NCI-H128 (cell line): Measurements from ENCODE around the gene CPED1.
"Not testable (repeated sequence)": the region's sequence is repeated elsewhere in the genome, so short reads cannot be mapped to it uniquely, and the experiment has no call there.

ENCODE experiments used
- DNase-seq: peaks from one replicate; lab custom pipeline; 2025; ENCODE audit not compliant: unreplicated experiment; lab: John Stamatoyannopoulos, UW

Gene CPED1

DNA sequence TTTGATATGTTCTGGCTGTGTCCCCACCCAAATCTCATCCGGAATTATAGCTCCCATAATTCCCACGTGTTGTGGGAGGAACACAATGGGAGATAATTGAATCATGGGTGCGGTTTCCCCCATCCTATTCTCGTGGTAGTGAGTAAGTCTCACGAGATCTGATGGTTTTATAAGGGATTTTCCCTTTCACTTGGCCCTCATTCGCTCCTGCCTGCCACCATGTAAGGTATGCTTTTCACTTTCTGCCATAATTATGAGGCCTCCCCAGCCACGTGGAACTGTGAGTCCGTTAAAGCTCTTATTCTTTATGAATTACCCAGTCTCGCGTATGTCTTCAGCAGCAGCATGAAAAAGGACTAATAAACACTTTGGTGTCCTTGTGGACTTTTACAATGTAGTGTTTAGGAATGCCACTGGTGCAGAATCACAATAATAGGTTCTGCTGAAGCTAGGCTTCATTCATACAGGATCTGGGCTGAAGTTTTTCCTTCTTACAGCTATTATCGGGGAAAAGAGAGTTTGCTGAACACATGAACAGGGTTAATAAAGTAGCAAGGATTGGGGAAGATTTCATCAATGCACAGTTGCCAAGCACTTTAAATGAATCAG is 74.3 kb downstream of the CPED1 start:
- DNase-seq = no peak

DNA sequence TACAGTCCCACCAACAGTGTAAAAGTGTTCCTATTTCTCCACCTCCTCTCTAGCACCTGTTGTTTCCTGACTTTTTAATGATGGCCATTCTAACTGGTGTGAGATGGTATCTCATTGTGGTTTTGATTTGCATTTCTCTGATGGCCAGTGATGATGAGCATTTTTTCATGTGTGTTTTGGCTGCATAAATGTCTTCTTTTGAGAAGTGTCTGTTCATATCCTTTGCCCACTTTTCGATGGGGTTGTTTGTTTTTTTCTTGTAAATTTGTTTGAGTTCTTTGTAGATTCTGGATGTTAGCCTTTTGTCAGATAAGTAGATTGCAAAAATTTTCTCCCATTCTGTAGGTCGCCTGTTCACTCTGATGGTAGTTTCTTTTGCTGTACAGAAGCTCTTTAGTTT is 79.2 kb downstream of the CPED1 start:
- not testable (repeated sequence) for DNase-seq

DNA sequence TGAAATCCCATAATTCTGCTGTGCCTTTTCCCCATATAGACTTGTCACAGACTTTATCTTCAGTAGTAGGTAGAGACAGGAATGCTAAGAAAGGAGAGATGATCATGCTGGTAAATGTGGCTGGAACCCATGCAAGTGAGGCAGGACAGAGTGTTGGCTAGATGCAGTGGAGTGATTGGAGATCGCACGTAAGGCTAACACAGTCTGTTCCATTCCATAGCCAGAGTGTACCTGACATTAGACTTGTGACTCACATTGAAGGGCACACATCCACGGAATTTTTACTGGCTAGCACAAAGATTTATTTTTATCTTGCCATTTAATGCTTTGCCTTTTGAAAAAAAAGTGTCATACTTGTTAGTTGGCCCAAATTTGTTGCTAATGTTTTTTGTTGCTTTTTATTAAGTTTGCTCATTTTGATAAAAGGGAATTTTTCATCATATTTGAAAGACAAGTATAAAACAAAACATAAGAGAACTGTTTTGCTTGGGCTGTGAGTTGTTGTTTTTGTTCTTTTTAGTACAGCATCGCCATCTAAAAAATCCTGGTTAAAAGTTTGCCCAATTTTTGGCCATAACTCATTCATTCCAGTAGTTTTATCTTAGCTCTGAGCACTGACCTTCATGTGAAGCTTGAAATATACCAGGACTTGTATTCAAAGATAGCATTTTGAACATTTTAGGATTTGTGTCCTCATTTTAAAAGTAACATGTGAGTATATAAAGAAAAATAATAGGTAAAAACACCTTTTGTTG is 81.0 kb downstream of the CPED1 start:
- no peak for DNase-seq

DNA sequence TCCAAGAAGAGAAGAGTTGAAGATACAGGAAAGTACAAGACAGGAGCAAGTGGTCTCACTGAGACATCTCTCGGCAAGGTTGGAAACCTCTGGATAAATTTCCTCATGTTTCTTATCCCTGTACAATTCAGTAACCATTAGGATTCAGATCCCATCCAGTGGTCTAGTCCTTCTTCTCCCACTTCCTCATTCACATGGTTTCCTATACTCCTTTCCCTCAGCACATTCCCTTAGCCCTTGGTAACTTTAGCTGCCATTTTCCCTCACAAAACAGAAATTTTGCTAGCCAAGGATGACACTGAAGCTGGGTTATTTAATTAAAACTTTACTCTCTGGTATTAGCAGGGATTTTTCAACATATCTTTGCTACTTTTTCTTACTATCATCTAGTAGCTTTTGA is 82.6 kb downstream of the CPED1 start:
- no peak for DNase-seq

DNA sequence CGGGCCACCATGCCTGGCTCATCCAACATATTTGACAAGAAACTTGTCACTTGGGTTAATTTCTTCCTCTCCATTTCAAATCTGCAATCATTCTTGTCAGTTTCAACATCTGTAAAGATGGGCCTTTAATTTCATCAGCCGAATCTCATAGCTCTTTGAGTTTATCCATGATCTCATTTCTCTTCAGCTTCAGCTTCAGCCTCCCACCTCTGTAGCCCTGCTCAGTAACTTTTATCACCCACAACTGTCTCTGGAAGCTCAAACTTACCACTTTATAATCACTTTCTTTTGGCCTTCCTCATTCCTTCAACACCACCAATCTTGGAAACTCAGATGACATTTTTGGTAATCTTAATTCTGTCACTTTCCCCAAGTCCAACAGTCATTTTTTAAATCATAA is 83.2 kb downstream of the CPED1 start:
- DNase-seq = no peak

DNA sequence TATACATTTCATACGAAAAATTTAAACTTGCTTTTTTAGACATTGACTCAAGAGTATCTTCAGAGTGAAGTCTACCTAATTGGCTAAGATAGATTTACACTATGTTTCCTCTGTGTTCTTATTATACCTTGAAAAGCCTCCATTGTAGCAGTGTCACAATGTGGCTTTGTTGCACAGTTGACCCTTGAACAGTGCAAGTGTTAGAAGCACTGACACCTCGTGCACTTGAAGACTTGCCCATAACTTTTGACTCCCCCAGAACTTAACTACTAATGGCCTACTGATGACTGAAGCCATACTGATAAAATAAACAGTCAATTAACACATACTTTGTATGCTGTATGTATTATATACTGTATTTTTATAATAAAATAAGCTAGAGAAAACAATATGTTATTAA is 84.3 kb downstream of the CPED1 start:
- no peak for DNase-seq

DNA sequence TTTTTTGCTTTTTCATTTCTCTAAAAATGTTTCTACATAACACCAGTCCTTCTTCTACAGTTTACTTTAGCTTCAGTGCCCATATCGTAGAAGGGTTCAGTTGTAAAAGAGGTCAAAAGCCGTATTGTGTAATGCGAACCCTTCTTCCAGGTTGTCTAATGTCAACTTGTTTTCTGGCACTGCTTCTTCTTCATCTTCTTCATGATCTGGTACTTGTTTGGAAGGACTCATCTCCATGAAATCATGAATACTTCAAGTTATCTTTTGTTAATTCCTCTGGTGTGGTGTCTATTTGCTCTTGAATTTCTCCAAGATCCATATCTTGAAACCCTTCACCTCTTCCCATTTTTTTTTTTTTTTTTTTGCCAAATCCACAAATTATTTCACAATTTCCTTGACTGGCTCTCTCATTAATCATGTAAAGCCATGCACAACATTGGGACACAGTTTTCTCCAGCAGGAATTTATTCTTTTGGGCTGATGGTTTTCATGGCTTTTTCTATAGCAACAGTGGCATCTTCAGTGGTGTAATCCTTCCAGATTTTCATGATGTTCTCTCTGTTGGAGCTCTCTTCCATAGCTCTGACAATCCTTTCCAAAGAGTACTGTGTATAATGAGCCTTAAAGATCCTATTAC is 85.1 kb downstream of the CPED1 start:
- DNase-seq = no peak

DNA sequence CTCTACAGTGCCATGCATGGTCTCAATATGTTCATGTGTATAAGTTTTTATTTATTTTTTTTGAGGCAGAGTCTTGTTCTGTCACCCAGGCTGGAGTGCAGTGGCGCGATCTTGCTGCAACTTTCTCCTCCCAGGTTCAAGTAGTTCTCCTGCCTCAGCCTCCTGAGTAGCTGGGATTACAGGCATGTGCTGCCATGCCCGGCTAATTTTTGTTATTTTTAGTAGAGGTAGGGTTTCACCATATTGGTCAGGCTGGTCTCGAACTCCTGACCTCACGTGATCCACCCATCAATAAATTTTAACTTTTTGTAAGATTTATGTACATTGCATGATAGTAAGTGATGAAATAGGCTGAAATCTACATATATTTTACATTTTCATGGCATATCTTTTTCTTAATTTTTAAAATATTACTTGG is 86.9 kb downstream of the CPED1 start:
- DNase-seq = not testable (repeated sequence)

DNA sequence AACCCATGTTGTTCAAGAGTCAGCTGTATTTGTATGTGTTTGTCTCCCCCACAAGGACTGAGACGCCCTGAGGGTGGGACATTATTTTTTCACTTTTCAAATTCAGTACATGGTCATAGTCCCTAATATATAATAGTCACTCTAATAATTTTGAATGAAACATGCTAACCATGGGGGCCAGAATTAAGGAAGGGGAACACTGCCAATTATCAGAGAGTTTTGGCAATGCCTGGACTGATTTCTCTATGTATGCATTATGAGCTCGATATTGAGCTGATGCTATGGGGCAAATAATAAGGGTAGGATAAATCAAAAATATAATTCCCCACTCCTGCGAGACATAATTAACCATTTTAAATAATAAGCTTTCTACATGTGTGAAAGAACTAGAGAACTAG is 87.4 kb downstream of the CPED1 start:
- DNase-seq = no peak

DNA sequence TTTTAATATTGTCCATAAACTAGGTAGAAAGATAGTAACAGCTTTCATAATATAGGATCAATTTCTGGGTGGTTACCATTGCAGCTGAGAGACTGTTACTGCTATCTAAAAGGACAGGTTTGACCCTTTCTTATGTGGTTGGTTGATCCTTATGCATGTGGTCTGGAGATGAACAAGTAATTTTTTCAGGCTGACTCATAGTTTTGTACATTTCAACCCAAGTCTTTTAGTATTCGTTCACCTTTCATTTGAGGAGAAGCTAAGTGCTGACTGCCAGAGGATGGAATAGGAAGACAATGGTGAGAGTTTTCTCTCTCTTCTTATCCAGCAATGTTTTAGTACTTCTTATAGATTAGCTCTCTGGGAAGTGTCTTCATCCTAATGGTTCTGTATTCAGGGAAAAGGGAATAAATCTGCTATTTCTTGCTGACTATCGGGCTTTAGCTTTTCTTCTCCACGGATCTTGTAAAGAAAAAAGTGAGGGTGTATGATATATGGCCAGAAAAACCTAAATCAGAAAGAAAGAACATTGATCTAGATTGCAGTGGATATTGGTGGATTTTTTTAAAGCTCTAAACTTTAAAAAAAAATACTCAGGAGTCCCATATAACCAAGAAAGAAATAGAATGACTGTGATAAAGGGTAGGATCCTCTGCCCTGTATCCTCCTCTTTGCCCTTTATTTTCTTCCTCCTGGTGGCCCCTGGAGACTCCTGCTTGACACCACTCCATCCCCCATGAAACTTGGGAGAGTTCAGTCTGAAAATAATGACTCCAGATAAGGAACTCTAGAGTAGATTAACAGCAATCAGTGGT is 88.0 kb downstream of the CPED1 start:
- DNase-seq = no peak

DNA sequence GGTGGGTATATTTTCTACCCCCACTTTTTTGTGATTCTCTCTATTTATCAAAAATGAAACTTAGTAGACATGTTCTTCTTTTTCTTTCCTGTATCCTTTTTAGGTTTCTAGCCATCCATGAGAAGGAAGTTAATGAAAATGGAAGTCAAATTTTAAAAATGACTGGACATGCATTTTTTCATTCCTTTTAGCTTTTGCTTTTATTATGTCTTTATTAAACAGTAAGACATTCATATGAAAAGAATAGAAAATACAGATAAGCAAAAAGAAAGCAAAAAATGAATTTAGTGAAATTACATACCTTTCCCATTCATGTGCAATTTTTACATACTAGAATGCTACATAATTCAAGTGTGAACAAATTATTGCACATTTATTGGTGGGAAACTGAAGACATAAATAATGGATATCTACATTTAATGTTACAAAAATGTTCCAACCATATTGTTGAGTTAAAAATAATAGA is 88.7 kb downstream of the CPED1 start:
- no peak for DNase-seq

DNA sequence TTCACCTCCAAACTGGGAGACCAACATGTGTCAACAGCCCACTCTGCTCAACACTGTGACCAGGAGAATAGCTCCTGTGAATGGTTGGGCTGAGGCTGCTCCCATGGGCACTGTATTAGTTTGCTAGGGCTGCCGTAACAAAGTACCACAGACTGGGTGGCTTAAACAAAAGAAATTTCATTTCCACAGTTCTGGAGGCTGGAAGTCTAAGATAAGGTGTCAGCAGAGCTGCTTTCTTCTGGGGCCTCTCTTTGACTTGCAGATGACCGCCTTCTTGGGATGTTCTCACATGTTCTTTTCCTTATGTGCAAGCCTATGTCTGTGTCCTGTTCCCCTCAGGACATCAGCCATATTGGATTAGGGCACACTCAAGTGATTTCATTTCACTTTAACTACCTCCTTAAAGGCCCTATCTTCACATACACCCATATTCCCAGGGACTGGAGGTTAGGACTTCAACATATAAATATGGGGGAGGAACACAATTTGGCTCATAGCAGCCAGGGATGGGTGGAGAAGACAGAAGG is 90.3 kb downstream of the CPED1 start:
- DNase-seq = no peak

DNA sequence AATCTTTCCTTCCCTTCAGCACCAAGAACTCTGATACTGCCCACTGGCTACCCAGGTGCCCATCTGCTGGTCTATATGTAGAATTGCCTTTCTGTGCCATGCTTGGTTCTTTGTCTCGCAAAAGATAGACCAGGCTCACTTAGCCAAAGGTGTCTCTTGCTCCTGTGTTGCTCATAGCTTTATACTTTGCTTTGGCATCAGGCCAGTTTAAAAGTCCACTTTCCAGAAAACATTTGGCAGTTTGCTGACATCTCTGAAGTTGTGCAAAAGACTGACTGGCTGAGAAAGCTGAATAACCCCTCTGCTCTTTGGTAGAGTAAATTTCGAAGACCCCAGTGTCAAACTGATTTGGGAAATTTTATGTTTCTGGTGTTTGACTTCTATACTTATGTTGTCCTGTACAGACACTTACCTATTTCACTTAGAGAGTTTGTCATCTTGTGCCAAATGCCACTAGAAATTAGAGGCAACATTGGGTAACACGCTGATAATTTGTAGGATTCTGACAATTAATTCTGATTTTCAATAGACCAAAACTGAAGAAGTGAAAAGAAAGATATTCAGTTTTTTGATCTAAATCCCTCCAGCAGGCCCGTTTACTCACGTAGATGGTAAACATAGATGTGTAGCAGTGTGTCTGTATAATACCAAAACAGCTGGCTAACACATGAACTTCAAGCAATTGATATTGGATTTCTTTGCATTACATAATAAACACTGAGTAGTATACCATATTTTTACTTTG is 91.1 kb downstream of the CPED1 start:
- no peak for DNase-seq

DNA sequence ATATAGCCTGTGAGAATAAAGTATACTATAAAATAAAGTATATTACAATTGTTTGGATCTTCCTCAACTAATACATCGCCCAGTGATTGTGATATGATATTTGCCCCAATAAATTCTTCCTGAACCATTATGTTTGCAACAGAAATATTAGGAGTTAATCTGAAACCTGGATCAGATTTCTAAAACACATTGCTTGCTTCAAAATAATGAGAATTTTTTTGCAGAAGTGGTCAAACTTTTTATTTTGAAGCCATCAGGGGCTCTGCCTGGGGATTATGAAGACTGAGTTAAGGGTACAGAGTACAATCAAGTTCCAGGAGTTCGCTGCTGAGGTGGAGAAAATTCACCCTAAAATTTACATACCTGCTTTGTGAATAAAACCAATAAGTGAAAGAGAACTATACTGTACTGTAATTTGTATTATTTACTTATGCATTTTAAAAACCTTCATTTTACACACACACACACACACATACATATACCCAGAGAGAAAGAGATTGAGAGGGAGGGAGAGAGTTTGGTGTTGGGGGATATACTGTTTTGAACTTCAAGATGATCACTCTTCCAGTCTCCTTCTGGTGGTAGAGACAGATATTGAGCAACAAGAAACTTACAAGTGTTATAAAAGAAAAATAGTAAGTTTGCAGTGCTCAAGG is 91.9 kb downstream of the CPED1 start:
- no peak for DNase-seq

DNA sequence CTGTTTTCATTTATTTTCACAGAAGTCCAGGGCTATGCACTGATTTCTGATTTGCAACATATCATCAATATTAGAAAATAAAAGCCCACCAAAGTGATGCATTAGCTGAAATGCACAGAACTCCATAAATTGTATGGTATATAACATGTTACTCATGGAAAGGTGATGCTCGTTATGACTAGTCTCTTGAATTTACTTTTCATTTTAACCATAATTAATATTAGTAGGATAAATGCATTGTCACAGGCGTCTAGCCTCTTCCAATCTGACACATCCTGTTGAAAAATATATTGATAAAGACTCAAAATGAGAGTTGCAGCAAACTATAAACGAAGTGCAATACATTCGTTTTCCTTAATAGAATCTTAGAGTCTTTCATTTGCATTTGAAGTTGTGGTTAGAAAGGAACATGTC is 92.4 kb downstream of the CPED1 start:
- DNase-seq = no peak

DNA sequence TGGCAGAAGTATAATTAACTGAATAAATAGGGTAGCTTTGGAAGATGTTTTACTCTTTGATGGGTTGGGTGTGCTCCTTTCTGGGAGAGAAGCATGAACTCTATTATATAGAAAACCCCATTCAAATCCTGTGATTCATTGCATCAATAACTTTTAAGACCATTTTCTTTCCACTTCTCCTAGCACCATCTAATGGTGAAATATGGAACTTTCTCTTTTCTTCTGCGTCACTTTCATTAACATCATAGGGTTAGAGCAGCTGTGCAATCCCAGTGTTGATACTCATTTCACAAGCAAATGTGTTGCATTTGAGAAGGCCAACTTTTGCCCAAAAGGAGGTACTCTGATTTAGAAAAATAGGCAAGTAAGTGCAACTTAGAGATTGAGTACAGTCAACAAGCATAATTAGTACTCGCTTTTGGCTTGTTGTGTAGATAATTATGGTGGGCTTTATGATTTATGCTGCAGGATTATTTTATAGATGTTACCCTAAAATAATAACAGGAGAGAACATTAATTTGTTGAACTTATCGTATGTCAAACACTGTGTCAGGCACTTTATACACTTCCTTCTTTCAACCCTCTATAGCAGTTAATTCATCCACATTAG is 92.9 kb downstream of the CPED1 start:
- DNase-seq = no peak

DNA sequence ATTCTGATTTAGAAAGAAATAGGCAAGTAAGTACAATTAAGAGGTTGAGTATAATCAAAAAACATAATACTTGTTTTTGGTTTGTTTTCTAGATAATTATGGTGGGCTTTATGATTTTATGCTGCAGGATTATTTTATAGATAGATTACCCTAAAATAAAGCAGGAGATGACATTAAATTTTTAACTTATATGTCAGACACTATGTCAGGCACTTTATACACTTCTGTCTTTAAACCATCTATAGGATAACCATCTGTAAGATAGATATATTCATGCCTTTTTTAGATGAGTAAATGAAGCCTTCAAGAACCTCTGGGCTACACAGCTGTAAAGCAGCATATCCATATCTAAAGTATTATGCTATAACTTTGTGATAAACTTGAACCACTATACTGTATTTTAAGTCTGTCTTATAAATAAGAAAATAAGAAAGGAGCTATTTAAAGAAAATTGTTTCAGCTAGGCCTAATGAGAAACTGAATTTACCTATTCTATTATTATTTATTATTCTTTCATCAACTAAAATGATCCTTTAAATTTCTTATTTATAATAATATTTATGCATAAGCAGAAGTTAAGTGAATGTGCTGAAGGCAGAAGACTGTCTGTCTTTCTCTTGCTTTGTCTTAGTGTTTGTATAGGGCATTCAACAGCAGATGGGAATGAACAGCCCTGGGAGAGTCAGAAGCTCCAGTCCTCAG is 94.0 kb downstream of the CPED1 start:
- DNase-seq = no peak

DNA sequence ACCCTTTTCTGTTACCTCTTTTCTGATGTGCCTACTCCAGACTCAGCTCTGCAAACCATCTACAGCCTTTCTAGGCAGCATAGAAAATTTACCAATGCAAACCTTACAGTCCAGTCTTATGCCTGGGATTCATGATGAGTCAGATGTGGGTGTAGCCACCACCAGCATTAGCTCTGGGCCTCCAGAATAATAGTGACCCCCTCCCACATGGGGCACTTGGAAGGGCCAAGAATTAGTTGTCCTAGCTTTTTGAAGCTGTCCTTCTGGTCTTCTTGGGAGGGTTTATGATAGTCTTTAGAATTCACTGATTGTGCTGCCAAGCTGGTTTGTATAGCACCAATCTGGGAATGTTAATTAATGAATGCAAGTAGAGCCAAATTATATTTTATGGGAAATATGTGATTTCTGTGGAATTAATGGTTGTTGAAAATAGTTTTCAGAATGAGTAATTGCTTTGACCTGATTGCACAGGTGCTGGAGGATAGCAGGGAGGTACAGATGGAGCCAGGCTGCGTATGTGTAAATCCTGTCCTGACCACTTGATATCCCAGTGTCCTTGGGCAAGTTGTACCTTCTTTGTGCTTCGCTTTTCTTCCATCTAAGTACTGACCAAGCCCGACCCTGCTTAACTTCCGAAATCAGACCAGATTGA is 94.8 kb downstream of the CPED1 start:
- DNase-seq = no peak
